Measurements from ENCODE around the gene MYL4.

GRCh38 chr17:47240806-47241205 is 31.7 kb downstream of the MYL4 start:
- TF ChIP-seq POLR2A (IDR thresholded peaks at IDR 0.05) (no peak), CTCF (IDR thresholded peaks at IDR 0.05) (no peak), POLR2AphosphoS5 (IDR thresholded peaks at IDR 0.05; ENCODE audit: insufficient read depth in 1 of 2, low read depth in 1 of 2) (no peak)
